ENCODE measurements around the gene EGF.

Gene EGF

DNA sequence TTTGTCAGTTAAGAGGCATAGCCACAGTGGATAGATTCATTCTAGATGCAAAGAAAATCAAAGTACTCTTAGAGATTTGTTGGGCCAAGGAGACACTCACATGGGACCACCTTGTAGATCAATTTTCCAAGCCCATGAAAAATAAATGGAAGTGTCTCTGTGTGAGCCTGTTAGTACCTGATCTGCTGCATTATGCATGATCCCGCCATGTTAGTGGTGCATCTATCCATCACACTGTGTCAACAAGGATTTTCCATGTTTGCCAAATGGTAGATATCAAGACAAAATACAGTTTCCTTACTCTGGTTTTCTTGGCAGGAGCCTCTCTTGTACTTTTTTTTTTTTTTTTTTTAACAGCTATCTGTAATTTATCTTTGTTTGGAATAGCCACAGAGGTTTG lies 112.4 kb downstream of the EGF start:
- H3K27me3 ChIP-seq (ENCODE audit: control insufficient read depth in 3 of 3, insufficient read depth in 3 of 3, low read depth in 1 of 3, low read length in 3 of 3) = no peaks in the 10 kb centered on the region
- no peak overlapping the region for H2AFZ ChIP-seq (ENCODE audit: low read length)
- H3K9ac ChIP-seq (ENCODE audit: low read depth, low read length, poor library complexity) = no peak overlapping the region
- H4K91ac ChIP-seq (ENCODE audit: low read depth, low read length, poor library complexity) = no peak overlapping the region
- H2BK5ac ChIP-seq (ENCODE audit: low read length) = no peak overlapping the region
- no CpG with 5 or more reads among the region's 1 CpG for WGBS, 2 donors (ENCODE audit: extremely low coverage in 2 of 2, insufficient read length in 2 of 2, insufficient replicate concordance in 1 of 2)
- no peak overlapping the region for H3K23ac ChIP-seq (ENCODE audit: low read depth, low read length, poor library complexity)
- no peak for DNase-seq (ENCODE audit: low spot score)
- no peak overlapping the region for H3K4me3 ChIP-seq (ENCODE audit: low read length in 2 of 2)
- no peak overlapping the region for H3K27ac ChIP-seq (replicated peaks; ENCODE audit: low read length)
- no peak overlapping the region for H3K18ac ChIP-seq (ENCODE audit: low read length)
- H3K9me3 ChIP-seq (replicated peaks in 1 of 2; ENCODE audit: control insufficient read depth in 2 of 2, insufficient read depth in 1 of 2, low read depth in 1 of 2, low read length in 2 of 2) = no peaks in the 10 kb centered on the region
- H2BK12ac ChIP-seq (ENCODE audit: low read length) = no peak overlapping the region
- no peak overlapping the region for H4K8ac ChIP-seq (ENCODE audit: low read depth, low read length)
- no peak overlapping the region for H3K4me2 ChIP-seq (ENCODE audit: insufficient read depth, low read length, poor library complexity, severe bottlenecking)
- H2AK5ac ChIP-seq (ENCODE audit: low read depth, low read length) = no peak overlapping the region
- no peak overlapping the region for H2BK15ac ChIP-seq (ENCODE audit: low read length)
- no peak overlapping the region for H3K14ac ChIP-seq (ENCODE audit: low read length)
- no peak overlapping the region for H2BK120ac ChIP-seq (ENCODE audit: low read depth, low read length)
- peaks cover 2 to 3% of the 10 kb centered on the region in 2 donors for H3K4me1 ChIP-seq (ENCODE audit: control insufficient read depth in 2 of 2, insufficient read depth in 1 of 2, low read depth in 1 of 2, low read length in 2 of 2)
- H3K4ac ChIP-seq (ENCODE audit: low read length) = no peak overlapping the region
- no peaks in the 10 kb centered on the region for H3K36me3 ChIP-seq (replicated peaks in 1 of 2; ENCODE audit: control insufficient read depth in 2 of 2, insufficient read depth in 2 of 2, low read length in 2 of 2)
- H3K79me1 ChIP-seq (ENCODE audit: low read depth, low read length) = peaks cover 1% of the 10 kb centered on the region

DNA sequence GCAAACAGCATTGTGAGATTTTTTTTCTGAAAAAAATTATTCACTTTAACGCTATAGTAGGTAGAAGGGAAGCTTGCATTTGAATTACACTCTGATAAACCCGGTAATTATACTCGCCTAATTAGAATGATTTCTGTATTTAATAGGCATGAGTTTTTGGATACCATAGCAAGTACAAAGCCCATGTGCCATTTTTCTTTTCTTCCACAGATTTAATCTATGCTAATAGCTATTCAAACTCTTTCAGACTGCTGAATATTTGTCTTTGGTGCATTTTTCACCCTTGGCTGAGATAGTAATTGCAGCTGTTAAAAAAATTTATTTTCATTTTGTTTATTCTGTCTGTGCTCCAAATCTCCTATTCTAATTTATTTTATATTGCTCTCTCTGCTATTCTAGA lies 113.0 kb downstream of the EGF start:
- H3K9ac ChIP-seq (ENCODE audit: low read depth, low read length, poor library complexity) = no peak overlapping the region
- H3K18ac ChIP-seq (ENCODE audit: low read length) = no peak overlapping the region
- H3K14ac ChIP-seq (ENCODE audit: low read length) = no peak overlapping the region
- H2BK5ac ChIP-seq (ENCODE audit: low read length) = no peak overlapping the region
- no CpG with 5 or more reads among the region's 3 CpGs for WGBS, 2 donors (ENCODE audit: extremely low coverage in 2 of 2, insufficient read length in 2 of 2, insufficient replicate concordance in 1 of 2)
- H3K4me2 ChIP-seq (ENCODE audit: insufficient read depth, low read length, poor library complexity, severe bottlenecking) = no peak overlapping the region
- H4K91ac ChIP-seq (ENCODE audit: low read depth, low read length, poor library complexity) = no peak overlapping the region
- H2BK15ac ChIP-seq (ENCODE audit: low read length) = no peak overlapping the region
- no peaks in the 10 kb centered on the region for H3K79me1 ChIP-seq (ENCODE audit: low read depth, low read length)
- H3K27me3 ChIP-seq (ENCODE audit: control insufficient read depth in 3 of 3, insufficient read depth in 3 of 3, low read depth in 1 of 3, low read length in 3 of 3) = no peaks in the 10 kb centered on the region
- no peak overlapping the region for H3K23ac ChIP-seq (ENCODE audit: low read depth, low read length, poor library complexity)
- no peak overlapping the region for H4K8ac ChIP-seq (ENCODE audit: low read depth, low read length)
- H3K4me1 ChIP-seq (ENCODE audit: control insufficient read depth in 2 of 2, insufficient read depth in 1 of 2, low read depth in 1 of 2, low read length in 2 of 2) = no peaks in the 10 kb centered on the region
- no peak overlapping the region for H2BK120ac ChIP-seq (ENCODE audit: low read depth, low read length)
- H3K36me3 ChIP-seq (replicated peaks in 1 of 2; ENCODE audit: control insufficient read depth in 2 of 2, insufficient read depth in 2 of 2, low read length in 2 of 2) = no peaks in the 10 kb centered on the region
- H3K9me3 ChIP-seq (replicated peaks in 1 of 2; ENCODE audit: control insufficient read depth in 2 of 2, insufficient read depth in 1 of 2, low read depth in 1 of 2, low read length in 2 of 2) = no peaks in the 10 kb centered on the region
- DNase-seq (ENCODE audit: low spot score) = no peak
- no peak overlapping the region for H3K4ac ChIP-seq (ENCODE audit: low read length)
- no peak overlapping the region for H3K27ac ChIP-seq (replicated peaks; ENCODE audit: low read length)
- H2AK5ac ChIP-seq (ENCODE audit: low read depth, low read length) = no peak overlapping the region
- no peak overlapping the region for H2BK12ac ChIP-seq (ENCODE audit: low read length)
- no peak overlapping the region for H3K4me3 ChIP-seq (ENCODE audit: low read length in 2 of 2)
- no peak overlapping the region for H2AFZ ChIP-seq (ENCODE audit: low read length)

DNA sequence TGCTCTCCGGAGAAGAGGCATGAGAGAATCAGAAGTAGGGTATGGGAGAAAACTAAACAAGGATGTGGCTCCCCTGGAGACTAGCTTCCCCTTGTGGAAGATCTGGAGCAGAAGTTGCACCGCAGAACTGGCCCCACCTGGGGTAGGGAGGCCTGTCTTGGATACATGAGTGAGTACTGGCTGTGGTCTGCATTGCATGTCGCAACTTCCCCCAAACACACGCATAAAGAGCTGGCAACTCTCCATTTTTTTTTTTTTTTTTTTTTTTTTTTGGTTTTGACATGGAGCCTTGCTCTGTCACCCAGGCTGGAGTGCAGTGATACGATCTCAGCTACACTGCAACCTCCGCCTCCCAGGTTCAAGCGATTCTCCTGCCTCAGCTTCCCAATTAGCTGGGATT lies 119.9 kb downstream of the EGF start:
- Histone ChIP-seq H3K4ac (ENCODE audit: low read length) (no peak overlapping the region), H2BK12ac (ENCODE audit: low read length) (no peak overlapping the region), H2BK120ac (ENCODE audit: low read depth, low read length) (no peak overlapping the region), H3K79me1 (ENCODE audit: low read depth, low read length) (no peaks in the 10 kb centered on the region), H3K18ac (ENCODE audit: low read length) (no peak overlapping the region), H3K4me1 (ENCODE audit: control insufficient read depth in 2 of 2, insufficient read depth in 1 of 2, low read depth in 1 of 2, low read length in 2 of 2) (no peaks in the 10 kb centered on the region), H3K4me2 (ENCODE audit: insufficient read depth, low read length, poor library complexity, severe bottlenecking) (no peak overlapping the region), H3K4me3 (ENCODE audit: low read length in 2 of 2) (no peak overlapping the region), H3K9ac (ENCODE audit: low read depth, low read length, poor library complexity) (no peak overlapping the region), H2AFZ (ENCODE audit: low read length) (no peak overlapping the region), H2AK5ac (ENCODE audit: low read depth, low read length) (no peak overlapping the region), H3K27ac (replicated peaks; ENCODE audit: low read length) (no peak overlapping the region), H4K8ac (ENCODE audit: low read depth, low read length) (no peak overlapping the region), H3K14ac (ENCODE audit: low read length) (no peak overlapping the region), H3K27me3 (ENCODE audit: control insufficient read depth in 3 of 3, insufficient read depth in 3 of 3, low read depth in 1 of 3, low read length in 3 of 3) (no peaks in the 10 kb centered on the region), H2BK15ac (ENCODE audit: low read length) (no peak overlapping the region), H3K23ac (ENCODE audit: low read depth, low read length, poor library complexity) (no peak overlapping the region), H3K9me3 (replicated peaks in 1 of 2; ENCODE audit: control insufficient read depth in 2 of 2, insufficient read depth in 1 of 2, low read depth in 1 of 2, low read length in 2 of 2) (peaks cover 0 to 3% of the 10 kb centered on the region in 2 donors), H3K36me3 (replicated peaks in 1 of 2; ENCODE audit: control insufficient read depth in 2 of 2, insufficient read depth in 2 of 2, low read length in 2 of 2) (no peaks in the 10 kb centered on the region), H2BK5ac (ENCODE audit: low read length) (no peak overlapping the region), H4K91ac (ENCODE audit: low read depth, low read length, poor library complexity) (no peak overlapping the region)
- WGBS, 2 donors (ENCODE audit: extremely low coverage in 2 of 2, insufficient read length in 2 of 2, insufficient replicate concordance in 1 of 2) = no CpG with 5 or more reads among the region's 7 CpGs
- DNase-seq (ENCODE audit: low spot score) = no peak

DNA sequence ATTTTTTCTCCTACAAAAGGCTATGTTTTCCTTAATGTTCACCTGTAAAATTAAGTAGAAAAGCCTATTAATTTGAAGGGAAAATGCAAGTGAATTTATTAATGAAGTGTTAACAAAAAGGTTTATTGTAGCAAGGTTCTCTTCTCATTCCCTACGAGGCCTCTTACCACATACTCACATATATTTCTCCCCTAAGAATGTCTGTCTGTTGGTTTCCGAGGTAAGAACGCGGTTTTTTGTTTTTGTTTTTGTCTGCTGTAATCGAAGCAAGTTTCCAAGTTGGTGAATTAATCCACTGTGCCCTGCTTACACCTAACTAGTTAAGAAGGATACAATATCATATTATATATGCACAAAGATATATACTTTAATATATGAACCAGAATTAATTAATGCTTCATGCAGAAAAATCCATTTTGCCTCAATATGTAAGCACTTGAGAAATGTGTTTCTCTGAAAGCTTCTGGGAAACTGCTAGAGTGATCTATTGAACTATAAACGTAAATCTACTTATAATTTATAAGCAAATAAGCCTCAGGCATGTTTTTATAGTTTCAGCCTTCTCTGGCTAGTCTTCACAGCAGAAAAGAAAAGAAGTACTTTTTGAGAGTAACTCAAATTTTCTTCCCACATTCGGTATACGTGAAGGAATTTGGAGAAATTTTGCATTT lies 120.8 kb downstream of the EGF start:
- H2AFZ ChIP-seq (ENCODE audit: low read length) = no peak overlapping the region
- no peak overlapping the region for H3K18ac ChIP-seq (ENCODE audit: low read length)
- H2BK12ac ChIP-seq (ENCODE audit: low read length) = no peak overlapping the region
- H2BK15ac ChIP-seq (ENCODE audit: low read length) = no peak overlapping the region
- no peak overlapping the region for H3K14ac ChIP-seq (ENCODE audit: low read length)
- H3K4me3 ChIP-seq (ENCODE audit: low read length in 2 of 2) = no peak overlapping the region
- no peak overlapping the region for H3K23ac ChIP-seq (ENCODE audit: low read depth, low read length, poor library complexity)
- no peak overlapping the region for H2BK120ac ChIP-seq (ENCODE audit: low read depth, low read length)
- peaks cover 0 to 3% of the 10 kb centered on the region in 2 donors for H3K9me3 ChIP-seq (replicated peaks in 1 of 2; ENCODE audit: control insufficient read depth in 2 of 2, insufficient read depth in 1 of 2, low read depth in 1 of 2, low read length in 2 of 2)
- H3K9ac ChIP-seq (ENCODE audit: low read depth, low read length, poor library complexity) = no peak overlapping the region
- no peak for DNase-seq (ENCODE audit: low spot score)
- WGBS, 2 donors (ENCODE audit: extremely low coverage in 2 of 2, insufficient read length in 2 of 2, insufficient replicate concordance in 1 of 2) = no CpG with 5 or more reads among the region's 8 CpGs
- H4K91ac ChIP-seq (ENCODE audit: low read depth, low read length, poor library complexity) = no peak overlapping the region
- no peak overlapping the region for H2AK5ac ChIP-seq (ENCODE audit: low read depth, low read length)
- no peak overlapping the region for H2BK5ac ChIP-seq (ENCODE audit: low read length)
- H3K27me3 ChIP-seq (ENCODE audit: control insufficient read depth in 3 of 3, insufficient read depth in 3 of 3, low read depth in 1 of 3, low read length in 3 of 3) = no peaks in the 10 kb centered on the region
- H3K36me3 ChIP-seq (replicated peaks in 1 of 2; ENCODE audit: control insufficient read depth in 2 of 2, insufficient read depth in 2 of 2, low read length in 2 of 2) = no peaks in the 10 kb centered on the region
- H3K27ac ChIP-seq (replicated peaks; ENCODE audit: low read length) = no peak overlapping the region
- H3K4me1 ChIP-seq (ENCODE audit: control insufficient read depth in 2 of 2, insufficient read depth in 1 of 2, low read depth in 1 of 2, low read length in 2 of 2) = no peaks in the 10 kb centered on the region
- no peak overlapping the region for H3K4ac ChIP-seq (ENCODE audit: low read length)
- no peak overlapping the region for H3K4me2 ChIP-seq (ENCODE audit: insufficient read depth, low read length, poor library complexity, severe bottlenecking)
- no peaks in the 10 kb centered on the region for H3K79me1 ChIP-seq (ENCODE audit: low read depth, low read length)
- H4K8ac ChIP-seq (ENCODE audit: low read depth, low read length) = no peak overlapping the region
